Stimulated activated naive CD4-positive, alpha-beta T cell (primary cell): Measurements from ENCODE around the gene NKAIN2.

ENCODE experiments used
- DNase-seq, 6 experiments: peaks; one replicate each; lab custom pipeline; 2025; lab: John Stamatoyannopoulos, UW

NKAIN2 gene

GRCh38 chr6:123808556-123808955, 4.9 kb downstream of the NKAIN2 start:
- no peak for DNase-seq

GRCh38 chr6:123810214-123810613, 6.5 kb downstream of the NKAIN2 start:
- DNase-seq: no peak

- no peak for DNase-seq
These were observed 7.3 kb downstream of the NKAIN2 start for GRCh38 chr6:123810948-123811347.

GRCh38 chr6:123811378-123811777, 7.7 kb downstream of the NKAIN2 start:
- no peak for DNase-seq

- DNase-seq: no peak
These were observed 9.0 kb downstream of the NKAIN2 start for GRCh38 chr6:123812621-123813020.

- DNase-seq: no peak
These were observed 17.4 kb downstream of the NKAIN2 start for GRCh38 chr6:123821112-123821511.

GRCh38 chr6:123829302-123829953, 25.8 kb downstream of the NKAIN2 start:
- no peak for DNase-seq

GRCh38 chr6:123830120-123830519, 26.5 kb downstream of the NKAIN2 start:
- DNase-seq: no peak

- no peak for DNase-seq
These were observed 35.0 kb downstream of the NKAIN2 start for GRCh38 chr6:123838505-123839234.

- DNase-seq: no peak
These were observed 37.6 kb downstream of the NKAIN2 start for GRCh38 chr6:123841067-123841896.

- DNase-seq: no peak
These were observed 40.3 kb downstream of the NKAIN2 start for GRCh38 chr6:123844011-123844410.

- no peak for DNase-seq
These were observed 44.7 kb downstream of the NKAIN2 start for GRCh38 chr6:123848347-123848746.

- DNase-seq: no peak
These were observed 45.7 kb downstream of the NKAIN2 start for GRCh38 chr6:123849406-123849805.

GRCh38 chr6:123850555-123850954, 46.9 kb downstream of the NKAIN2 start:
- no peak for DNase-seq

GRCh38 chr6:123854201-123854600, 50.5 kb downstream of the NKAIN2 start:
- DNase-seq: no peak

- no peak for DNase-seq
These were observed 51.8 kb downstream of the NKAIN2 start for GRCh38 chr6:123855506-123855905.

GRCh38 chr6:123859291-123859690, 55.6 kb downstream of the NKAIN2 start:
- DNase-seq: no peak

- no peak for DNase-seq
These were observed 65.7 kb downstream of the NKAIN2 start for GRCh38 chr6:123869334-123869733.

- no peak for DNase-seq
These were observed 70.3 kb downstream of the NKAIN2 start for GRCh38 chr6:123873974-123874373.

- DNase-seq: no peak
These were observed 72.1 kb downstream of the NKAIN2 start for GRCh38 chr6:123875784-123876183.

- DNase-seq: no peak
These were observed 76.1 kb downstream of the NKAIN2 start for GRCh38 chr6:123879749-123880148.

- no peak for DNase-seq
These were observed 85.3 kb downstream of the NKAIN2 start for GRCh38 chr6:123888771-123889513.
